ENCODE measurements around the gene JMJD4.

Gene JMJD4

DNA sequence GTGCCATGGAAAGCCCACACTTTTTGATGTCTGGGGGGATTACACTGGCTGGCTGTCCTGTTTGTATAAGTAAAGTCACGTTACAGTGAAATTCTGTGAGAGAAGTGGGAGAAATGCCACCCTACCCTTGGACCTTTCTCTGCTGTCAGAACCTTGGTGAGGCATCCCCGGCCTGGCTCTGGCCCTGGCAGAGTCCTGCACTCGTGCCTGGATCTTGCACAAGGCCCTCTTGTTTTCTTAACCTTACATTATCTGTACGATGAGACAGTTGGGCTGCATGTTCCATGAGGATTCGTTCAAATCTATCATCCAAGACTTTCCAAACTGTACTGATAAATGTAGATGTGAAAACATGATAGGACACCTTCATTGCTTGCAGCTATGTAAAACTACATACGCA is 11.6 kb upstream of the JMJD4 start:
- DNase-seq = no peak
- Histone ChIP-seq H3K4me3 (ENCODE audit: low read depth, low read length) (no peak overlapping the region), H3K27ac (no peak overlapping the region), H3K36me3 (no peaks in the 10 kb centered on the region), H3K27me3 (ENCODE audit: insufficient read depth, low read depth, severe bottlenecking) (no peaks in the 10 kb centered on the region), H3K9me3 (ENCODE audit: severe bottlenecking) (no peaks in the 10 kb centered on the region)
- TF ChIP-seq, protein P1, sequence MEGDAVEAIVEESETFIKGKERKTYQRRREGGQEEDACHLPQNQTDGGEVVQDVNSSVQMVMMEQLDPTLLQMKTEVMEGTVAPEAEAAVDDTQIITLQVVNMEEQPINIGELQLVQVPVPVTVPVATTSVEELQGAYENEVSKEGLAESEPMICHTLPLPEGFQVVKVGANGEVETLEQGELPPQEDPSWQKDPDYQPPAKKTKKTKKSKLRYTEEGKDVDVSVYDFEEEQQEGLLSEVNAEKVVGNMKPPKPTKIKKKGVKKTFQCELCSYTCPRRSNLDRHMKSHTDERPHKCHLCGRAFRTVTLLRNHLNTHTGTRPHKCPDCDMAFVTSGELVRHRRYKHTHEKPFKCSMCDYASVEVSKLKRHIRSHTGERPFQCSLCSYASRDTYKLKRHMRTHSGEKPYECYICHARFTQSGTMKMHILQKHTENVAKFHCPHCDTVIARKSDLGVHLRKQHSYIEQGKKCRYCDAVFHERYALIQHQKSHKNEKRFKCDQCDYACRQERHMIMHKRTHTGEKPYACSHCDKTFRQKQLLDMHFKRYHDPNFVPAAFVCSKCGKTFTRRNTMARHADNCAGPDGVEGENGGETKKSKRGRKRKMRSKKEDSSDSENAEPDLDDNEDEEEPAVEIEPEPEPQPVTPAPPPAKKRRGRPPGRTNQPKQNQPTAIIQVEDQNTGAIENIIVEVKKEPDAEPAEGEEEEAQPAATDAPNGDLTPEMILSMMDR (IDR thresholded peaks at IDR 0.05; ENCODE audit: low read depth, low read length) = no peak

DNA sequence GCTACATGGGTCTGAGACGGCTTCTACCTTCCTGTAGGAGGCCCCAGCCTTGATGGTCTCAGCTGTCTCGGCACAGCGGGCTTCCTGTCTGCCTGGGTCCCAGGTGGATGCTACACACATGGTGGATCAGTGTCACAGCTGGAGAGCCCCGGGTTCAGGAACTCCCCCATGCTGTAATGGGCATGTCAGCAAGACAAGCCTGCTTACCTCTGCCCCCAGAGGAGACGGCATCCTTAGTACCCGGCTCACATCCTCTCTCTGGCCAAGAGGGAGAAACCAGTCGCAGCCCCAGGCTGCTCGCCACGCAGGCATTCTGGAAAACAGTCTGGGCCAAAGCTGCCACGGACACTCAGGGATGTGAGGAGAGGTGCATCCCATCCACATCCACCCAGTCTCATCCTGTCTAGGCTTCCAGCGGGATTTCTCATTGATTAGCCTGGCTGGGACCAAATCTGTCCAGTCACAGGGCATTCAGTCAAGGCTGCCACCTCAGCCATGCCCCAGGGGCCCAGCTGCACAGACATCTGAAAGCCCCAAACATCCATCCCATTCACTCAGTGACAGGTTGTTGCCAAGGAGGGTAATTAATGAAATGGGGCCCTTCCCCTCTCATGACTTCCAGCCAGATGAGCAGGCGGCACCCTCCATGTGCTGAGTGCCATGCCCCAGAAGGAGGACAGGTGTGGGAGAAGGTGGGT is 10.6 kb upstream of the JMJD4 start:
- Histone ChIP-seq H3K9me3 (ENCODE audit: severe bottlenecking) (no peaks in the 10 kb centered on the region), H3K4me3 (ENCODE audit: low read depth, low read length) (no peak overlapping the region), H3K27ac (no peak overlapping the region), H3K27me3 (ENCODE audit: insufficient read depth, low read depth, severe bottlenecking) (no peaks in the 10 kb centered on the region), H3K36me3 (no peaks in the 10 kb centered on the region)
- no peak for DNase-seq
- TF ChIP-seq, protein P1 (IDR thresholded peaks at IDR 0.05; ENCODE audit: low read depth, low read length) = no peak

DNA sequence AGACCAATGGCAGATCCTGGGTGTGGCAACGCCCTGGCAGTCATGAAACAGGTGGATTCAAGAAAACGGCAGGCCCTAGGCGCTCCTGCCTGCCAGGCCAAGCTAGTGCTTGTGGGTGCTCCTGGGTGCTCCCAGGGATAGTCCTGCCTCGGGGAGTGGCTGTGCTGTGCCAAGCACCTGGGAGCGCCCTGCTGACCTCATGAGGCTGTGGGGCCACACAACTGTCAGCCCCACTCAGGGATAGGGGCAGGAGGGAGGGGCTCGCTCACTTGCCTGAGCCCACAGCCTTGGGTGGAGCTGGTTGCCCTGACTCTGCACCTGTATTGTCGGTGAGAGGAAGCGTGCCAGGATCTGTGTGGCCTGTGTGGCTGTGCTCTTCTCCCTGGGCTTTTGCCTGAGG is 9.6 kb upstream of the JMJD4 start:
- TF ChIP-seq, protein P1 (IDR thresholded peaks at IDR 0.05; ENCODE audit: low read depth, low read length) = no peak
- DNase-seq = no peak
- no peak overlapping the region for H3K4me3 ChIP-seq (ENCODE audit: low read depth, low read length)
- no peaks in the 10 kb centered on the region for H3K27me3 ChIP-seq (ENCODE audit: insufficient read depth, low read depth, severe bottlenecking)
- no peak overlapping the region for H3K27ac ChIP-seq
- H3K9me3 ChIP-seq (ENCODE audit: severe bottlenecking) = no peaks in the 10 kb centered on the region
- no peaks in the 10 kb centered on the region for H3K36me3 ChIP-seq

DNA sequence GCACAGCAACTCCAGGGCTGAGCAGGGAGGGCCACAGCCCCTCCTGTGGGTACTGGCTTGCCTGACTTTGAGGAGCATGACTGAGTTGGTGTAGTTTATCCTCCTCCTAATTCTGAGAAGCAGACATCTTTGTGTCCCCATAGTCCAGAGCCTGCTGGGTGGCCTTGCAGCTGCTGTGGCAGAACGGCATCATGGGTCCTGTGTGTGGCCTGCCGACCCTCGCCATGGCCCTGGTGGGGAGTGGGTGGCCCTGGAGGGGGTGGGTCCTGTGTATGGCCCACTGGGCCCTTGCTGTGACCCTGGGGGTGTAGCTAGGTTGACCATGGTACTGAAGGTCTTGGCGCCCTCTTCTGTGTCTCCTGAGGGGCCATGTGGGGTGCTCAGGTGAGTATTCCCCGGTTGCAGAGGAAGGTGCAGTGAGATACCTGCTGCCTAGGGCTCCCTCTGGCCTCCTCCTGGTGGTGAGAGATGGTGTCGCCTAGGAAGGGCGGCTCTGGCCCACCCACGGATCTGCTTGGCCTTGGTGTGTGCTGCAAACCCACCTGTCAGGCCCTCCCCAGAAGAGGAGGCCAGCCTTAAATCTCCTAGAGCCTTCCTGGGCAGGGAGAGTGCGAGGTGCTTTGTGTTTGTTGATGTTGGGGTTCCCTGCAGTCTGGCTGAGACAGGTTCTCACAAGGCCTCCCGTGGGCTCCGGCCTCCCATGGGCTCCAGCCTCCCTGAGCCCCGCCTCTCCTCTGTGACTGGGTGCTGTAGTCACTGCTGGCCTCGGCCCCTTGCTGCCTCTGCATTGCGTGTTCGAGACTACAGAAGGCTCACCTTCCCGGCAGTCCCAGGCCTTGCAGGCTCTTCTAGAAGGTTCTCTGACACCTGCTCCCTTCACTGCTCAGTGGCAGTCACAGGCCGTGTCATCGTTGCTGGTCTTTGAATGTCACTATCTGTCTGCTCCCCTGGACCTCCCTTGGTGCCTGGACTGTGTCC is 7.9 kb upstream of the JMJD4 start:
- no peaks in the 10 kb centered on the region for H3K9me3 ChIP-seq (ENCODE audit: severe bottlenecking)
- no peak overlapping the region for H3K27ac ChIP-seq
- H3K36me3 ChIP-seq = no peaks in the 10 kb centered on the region
- TF ChIP-seq, protein P1 (IDR thresholded peaks at IDR 0.05; ENCODE audit: low read depth, low read length) = no peak
- H3K27me3 ChIP-seq (ENCODE audit: insufficient read depth, low read depth, severe bottlenecking) = no peaks in the 10 kb centered on the region
- H3K4me3 ChIP-seq (ENCODE audit: low read depth, low read length) = no peak overlapping the region
- no peak for DNase-seq

DNA sequence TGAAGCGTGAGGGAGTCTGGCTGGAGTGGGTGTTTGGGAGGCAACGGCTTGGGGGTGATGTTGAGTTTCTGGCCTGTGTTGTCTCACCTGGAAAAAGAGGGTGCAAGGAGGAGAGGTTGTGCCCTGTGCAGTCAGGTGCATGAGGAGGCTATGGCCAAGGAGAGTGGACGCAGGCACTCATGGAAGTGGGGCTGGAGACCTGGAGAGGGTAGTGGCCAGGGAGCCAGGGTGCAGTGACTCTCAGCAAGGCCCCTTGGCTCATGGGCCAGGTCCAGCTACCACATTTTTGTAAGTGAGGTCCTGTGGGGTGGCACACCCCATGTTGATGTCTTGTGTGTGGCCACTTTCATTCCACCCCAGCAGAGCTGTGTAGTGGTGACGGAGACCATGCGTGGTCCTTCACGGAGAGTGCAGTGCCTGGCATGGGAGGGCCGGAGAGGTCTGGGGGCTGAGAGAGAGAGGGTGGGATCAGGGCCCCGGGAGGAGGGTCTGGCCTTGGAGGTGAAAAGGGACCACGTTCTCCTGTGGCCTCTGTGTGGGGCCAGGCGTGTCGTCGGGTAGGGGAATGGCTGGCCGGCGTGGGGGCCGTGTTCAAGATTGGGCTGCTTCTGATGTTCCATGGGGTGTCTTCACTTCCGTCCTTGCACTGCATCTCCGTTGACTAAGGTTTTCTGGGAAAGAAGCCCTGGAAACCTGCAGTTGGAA is 6.2 kb upstream of the JMJD4 start:
- Histone ChIP-seq H3K27ac (no peak overlapping the region), H3K4me3 (ENCODE audit: low read depth, low read length) (no peak overlapping the region), H3K9me3 (ENCODE audit: severe bottlenecking) (no peaks in the 10 kb centered on the region), H3K27me3 (ENCODE audit: insufficient read depth, low read depth, severe bottlenecking) (no peaks in the 10 kb centered on the region), H3K36me3 (no peaks in the 10 kb centered on the region)
- no peak for DNase-seq
- TF ChIP-seq, protein P1 (IDR thresholded peaks at IDR 0.05; ENCODE audit: low read depth, low read length) = no peak

All from WERI-Rb-1 (cell line).